Upper lobe of left lung (tissue), 6 donors: ENCODE results near the gene FAM199X. TPM values are rescaled to one million over a fixed set of nuclear protein-coding genes. Genes with fewer than 3 reads are reported as not detected.
A peak's percentile ranks its signal among the peaks of the same experiment; 100 is the strongest.

Experiments used
- ATAC-seq, 2 donors: fragments of 200-7000 bp; cut with Tn5 transposase; one replicate each; pipeline ENCODE4 v1.9.1; 2022; ENCODE audit warnings: mild to moderate bottlenecking in 2 of 2, moderate library complexity in 2 of 2; ENCODE audit not compliant: low FRiP score in 2 of 2
- DNase-seq, 2 donors: peaks; one replicate each; pipeline ENCODE4 v3.0.0-alpha.2; 2019 to 2020
- H3K27ac ChIP-seq, 4 donors: fragments of 200-600 bp; sonication (generic); one replicate each; pipeline ENCODE4 v1.5.1; 2016 to 2019
- H3K27me3 ChIP-seq, 4 donors: fragments of 200-600 bp; sonication (generic); one replicate each; pipeline ENCODE4 v1.5.1; 2017 to 2019
- H3K36me3 ChIP-seq, 4 donors: fragments of 200-600 bp; sonication (generic); one replicate each; pipeline ENCODE4 v1.5.1; 2016 to 2019
- H3K4me1 ChIP-seq, 4 donors: fragments of 200-600 bp; sonication (generic); one replicate each; pipeline ENCODE4 v1.5.1; 2018 to 2019
- H3K4me3 ChIP-seq, 4 donors: fragments of 200-600 bp; sonication (generic); one replicate each; pipeline ENCODE4 v1.5.1; 2017 to 2019; ENCODE audit warnings: mild to moderate bottlenecking in 2 of 4, moderate library complexity in 1 of 4
- H3K9me3 ChIP-seq, 4 donors: fragments of 200-600 bp; sonication (generic); one replicate each; pipeline ENCODE4 v1.5.1; 2018 to 2019
- EP300 ChIP-seq, 4 donors: sonication (generic); formaldehyde crosslinking; IDR thresholded peaks; one replicate each; pipeline ENCODE4 v1.5.1; 2017; ENCODE audit warnings: antibody characterized with exemption in 4 of 4, control low read depth in 2 of 4
- POLR2A ChIP-seq, 4 donors: fragments of 450-650 bp; IDR thresholded peaks; one replicate each; pipeline ENCODE4 v1.5.1; 2016 to 2017; ENCODE audit warnings: antibody characterized with exemption in 4 of 4, mild to moderate bottlenecking in 2 of 4
- POLR2AphosphoS5 ChIP-seq, 2 donors: sonication (generic); formaldehyde crosslinking; IDR thresholded peaks; one replicate each; pipeline ENCODE4 v1.5.1; 2017; ENCODE audit warnings: antibody characterized with exemption in 2 of 2
- WGBS, 2 donors: methylation state at CpG; one replicate each; pipeline ENCODE4 v1.1.5; 2017 to 2018; 5-methylcytosine and 5-hydroxymethylcytosine counted together
- total RNA-seq, 6 donors: library from RNA; depleted of rRNA in 4 of 6; stranded (reverse); fragments of >200 nt in 4 of 6; gene quantifications; one replicate each; pipeline versions ENCODE4 v1.1.0 to v1.2.1, GENCODE V29; 2016 to 2021
- TF ChIP-seq, protein P1 (sequence below), 6 experiments: fragments of 450-650 bp in 4 of 6; fragments of 200-600 bp in 2 of 6; sonication (generic) in 2 of 6; IDR thresholded peaks; one replicate each; pipeline ENCODE4 v1.5.1; 2016 to 2019; ENCODE audit warnings: antibody characterized with exemption in 6 of 6
- donor health status: DM: no; HTN: no; CAD: no; lungs with moderate emphysema.
- donor health status: DM: no; HTN: yes; CAD: no; lungs with severe emphysema.

The FAM199X gene
- total RNA-seq, 6 donors from 2014 or later = 8.3 to 25.4 (median 15.3) TPM

GRCh38 chrX:104136241-104137019 lies 29.8 kb upstream of the FAM199X start:
- H3K27me3 ChIP-seq = no peaks in the 10 kb centered on the region
- WGBS, 2 donors = 28 to 30% methylated on average over 8 to 10 of the region's 10 CpGs
- H3K4me1 ChIP-seq = peaks cover 0 to 6% (median 0%) of the 10 kb centered on the region in 4 donors
- H3K4me3 ChIP-seq = peak overlapping the region in 2 of 4 donors; percentile 34 to 38
- TF ChIP-seq POLR2A (IDR thresholded peaks at IDR 0.05) (no peak), EP300 (IDR thresholded peaks at IDR 0.05) (no peak), POLR2AphosphoS5 (IDR thresholded peaks at IDR 0.05) (no peak)
- TF ChIP-seq, protein P1, sequence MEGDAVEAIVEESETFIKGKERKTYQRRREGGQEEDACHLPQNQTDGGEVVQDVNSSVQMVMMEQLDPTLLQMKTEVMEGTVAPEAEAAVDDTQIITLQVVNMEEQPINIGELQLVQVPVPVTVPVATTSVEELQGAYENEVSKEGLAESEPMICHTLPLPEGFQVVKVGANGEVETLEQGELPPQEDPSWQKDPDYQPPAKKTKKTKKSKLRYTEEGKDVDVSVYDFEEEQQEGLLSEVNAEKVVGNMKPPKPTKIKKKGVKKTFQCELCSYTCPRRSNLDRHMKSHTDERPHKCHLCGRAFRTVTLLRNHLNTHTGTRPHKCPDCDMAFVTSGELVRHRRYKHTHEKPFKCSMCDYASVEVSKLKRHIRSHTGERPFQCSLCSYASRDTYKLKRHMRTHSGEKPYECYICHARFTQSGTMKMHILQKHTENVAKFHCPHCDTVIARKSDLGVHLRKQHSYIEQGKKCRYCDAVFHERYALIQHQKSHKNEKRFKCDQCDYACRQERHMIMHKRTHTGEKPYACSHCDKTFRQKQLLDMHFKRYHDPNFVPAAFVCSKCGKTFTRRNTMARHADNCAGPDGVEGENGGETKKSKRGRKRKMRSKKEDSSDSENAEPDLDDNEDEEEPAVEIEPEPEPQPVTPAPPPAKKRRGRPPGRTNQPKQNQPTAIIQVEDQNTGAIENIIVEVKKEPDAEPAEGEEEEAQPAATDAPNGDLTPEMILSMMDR (IDR thresholded peaks at IDR 0.05) = peak; percentile 50 to 69 (median 62)
- ATAC-seq = peak; percentile 80 to 93
- H3K9me3 ChIP-seq = no peaks in the 10 kb centered on the region
- no peak overlapping the region for H3K27ac ChIP-seq
- DNase-seq = peak in 1 of 2 donors; percentile 65
- H3K36me3 ChIP-seq = no peaks in the 10 kb centered on the region

DNA sequence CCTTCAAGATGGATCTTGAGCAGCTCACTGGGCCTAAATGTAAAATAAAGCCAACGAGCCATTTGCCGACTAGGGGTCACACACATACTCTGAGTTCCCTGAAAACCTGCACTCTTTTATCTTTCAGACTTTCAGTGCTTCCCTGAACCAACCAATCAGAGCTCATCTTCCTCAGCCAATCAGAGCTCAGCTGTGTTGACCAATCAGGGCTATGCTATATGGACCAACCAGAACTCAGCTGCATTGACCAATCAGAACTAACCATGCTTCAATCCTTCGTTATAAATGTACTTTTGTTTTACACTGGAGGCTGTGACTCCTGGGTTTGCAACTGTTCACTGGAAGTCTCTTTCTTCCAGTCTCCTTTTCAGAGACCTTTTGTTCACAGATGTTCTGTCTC lies 28.8 kb upstream of the FAM199X start:
- WGBS, 2 donors = 80 to 84% methylated on average over 3 of the region's 3 CpGs
- Histone ChIP-seq H3K9me3 (no peaks in the 10 kb centered on the region), H3K27me3 (no peaks in the 10 kb centered on the region), H3K27ac (no peak overlapping the region), H3K4me3 (no peak overlapping the region), H3K36me3 (no peaks in the 10 kb centered on the region), H3K4me1 (peaks cover 0 to 6% (median 0%) of the 10 kb centered on the region in 4 donors)
- no peak for TF ChIP-seq POLR2A (IDR thresholded peaks at IDR 0.05)
- TF ChIP-seq, protein P1 (IDR thresholded peaks at IDR 0.05) = no peak
- TF ChIP-seq EP300 (IDR thresholded peaks at IDR 0.05) = no peak
- TF ChIP-seq POLR2AphosphoS5 (IDR thresholded peaks at IDR 0.05) = no peak
- no peak for ATAC-seq
- no peak for DNase-seq

- Histone ChIP-seq H3K4me3 (no peak overlapping the region), H3K9me3 (no peaks in the 10 kb centered on the region), H3K36me3 (no peaks in the 10 kb centered on the region), H3K27me3 (no peaks in the 10 kb centered on the region), H3K27ac (no peak overlapping the region), H3K4me1 (peaks cover 0 to 4% (median 0%) of the 10 kb centered on the region in 4 donors)
- TF ChIP-seq POLR2AphosphoS5 (IDR thresholded peaks at IDR 0.05) (no peak), POLR2A (IDR thresholded peaks at IDR 0.05) (no peak), EP300 (IDR thresholded peaks at IDR 0.05) (no peak)
- TF ChIP-seq, protein P1 (IDR thresholded peaks at IDR 0.05) = no peak
- DNase-seq = no peak
- ATAC-seq = no peak
- WGBS, 2 donors = 88 to 97% methylated on average over 7 to 8 of the region's 8 CpGs
These were observed 25.0 kb upstream of the FAM199X start for GRCh38 chrX:104141087-104141760.

- Histone ChIP-seq H3K27me3 (no peaks in the 10 kb centered on the region), H3K4me3 (no peak overlapping the region), H3K4me1 (peaks cover 0 to 9% (median 2%) of the 10 kb centered on the region in 4 donors), H3K27ac (no peak overlapping the region), H3K36me3 (no peaks in the 10 kb centered on the region), H3K9me3 (no peaks in the 10 kb centered on the region)
- WGBS, 2 donors = 28 to 50% methylated on average over 1 of the region's 1 CpG
- DNase-seq (no peak), ATAC-seq (no peak)
- TF ChIP-seq, protein P1 (IDR thresholded peaks at IDR 0.05) = no peak
- TF ChIP-seq POLR2AphosphoS5 (IDR thresholded peaks at IDR 0.05) (no peak), EP300 (IDR thresholded peaks at IDR 0.05) (no peak), POLR2A (IDR thresholded peaks at IDR 0.05) (no peak)
These were observed 15.2 kb upstream of the FAM199X start for GRCh38 chrX:104151037-104151436.
